Lower lobe of right lung (tissue), 2 donors: ENCODE measurements around the gene STPG2. TPM values are rescaled to one million over a fixed set of nuclear protein-coding genes. Genes with fewer than 3 reads are reported as not detected.

Experiments used
- ATAC-seq, 2 donors: fragments of 200-7000 bp; cut with Tn5 transposase; one replicate each; pipeline ENCODE4 v1.9.1; 2020 to 2022; ENCODE audit warnings: mild to moderate bottlenecking in 2 of 2, moderate library complexity in 2 of 2
- DNase-seq: peaks from one replicate; pipeline ENCODE4 v3.0.0-alpha.2; 2020
- H3K27ac ChIP-seq: fragments of 200-600 bp; one replicate; pipeline ENCODE4 v1.8.0; 2022
- H3K27me3 ChIP-seq: fragments of 200-600 bp; one replicate; pipeline ENCODE4 v1.8.0; 2022; ENCODE audit warnings: low read depth
- H3K36me3 ChIP-seq: fragments of 200-600 bp; one replicate; pipeline ENCODE4 v1.8.0; 2022; ENCODE audit warnings: mild to moderate bottlenecking
- H3K4me1 ChIP-seq: fragments of 200-600 bp; one replicate; pipeline ENCODE4 v1.8.0; 2022
- H3K4me3 ChIP-seq: fragments of 200-600 bp; one replicate; pipeline ENCODE4 v1.8.0; 2022; ENCODE audit warnings: mild to moderate bottlenecking
- H3K9me3 ChIP-seq: fragments of 200-600 bp; one replicate; pipeline ENCODE4 v1.8.0; 2022
- intact Hi-C: fragments of 100-400 bp; cut with DNase I; formaldehyde crosslinking; loops from one replicate; pipeline ENCODE4 v1.11.0; 2022
- total RNA-seq: library from RNA; stranded (reverse); fragmentation: NEBNext Ultra II Directional; extraction: Animal tissue kit (Norgen Biotek cat#: 25700); gene quantifications from one replicate; pipeline ENCODE4 v1.2.1, GENCODE V29; 2021
- TF ChIP-seq, protein P1 (sequence below): fragments of 200-600 bp; IDR thresholded peaks from one replicate; pipeline ENCODE4 v1.8.0; 2022; ENCODE audit warnings: antibody characterized with exemption, mild to moderate bottlenecking
- donor health status: DM: no; HTN: yes; CAD: no; lungs with severe emphysema.

STPG2 gene
- total RNA-seq, 1 donor from 2014 or later = 1.1 TPM

DNA sequence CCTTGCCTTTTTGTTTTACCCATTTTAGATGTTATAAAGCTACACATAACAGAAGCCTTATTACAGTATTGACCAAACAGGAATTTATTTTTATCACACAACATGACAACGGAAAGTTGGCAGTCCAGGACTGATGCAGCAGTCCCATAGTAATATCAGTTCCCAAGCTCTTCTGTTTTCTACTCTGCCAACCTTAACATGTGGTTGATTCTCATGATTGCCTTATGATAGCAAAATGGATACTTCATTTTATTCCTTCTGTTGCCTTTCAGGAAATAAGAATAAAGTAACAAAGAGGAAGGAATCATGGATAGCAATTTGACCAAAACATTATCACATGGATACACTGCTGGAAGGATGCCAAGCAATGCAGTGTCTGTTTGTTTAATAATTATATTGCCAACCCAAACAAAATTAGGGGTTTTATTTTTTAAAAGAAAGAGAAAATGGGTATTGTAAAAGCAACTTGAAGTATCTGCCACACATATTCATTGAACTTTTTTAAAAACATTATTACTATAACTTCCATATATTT is 275.7 kb downstream of the STPG2 start:
- TF ChIP-seq, protein P1, sequence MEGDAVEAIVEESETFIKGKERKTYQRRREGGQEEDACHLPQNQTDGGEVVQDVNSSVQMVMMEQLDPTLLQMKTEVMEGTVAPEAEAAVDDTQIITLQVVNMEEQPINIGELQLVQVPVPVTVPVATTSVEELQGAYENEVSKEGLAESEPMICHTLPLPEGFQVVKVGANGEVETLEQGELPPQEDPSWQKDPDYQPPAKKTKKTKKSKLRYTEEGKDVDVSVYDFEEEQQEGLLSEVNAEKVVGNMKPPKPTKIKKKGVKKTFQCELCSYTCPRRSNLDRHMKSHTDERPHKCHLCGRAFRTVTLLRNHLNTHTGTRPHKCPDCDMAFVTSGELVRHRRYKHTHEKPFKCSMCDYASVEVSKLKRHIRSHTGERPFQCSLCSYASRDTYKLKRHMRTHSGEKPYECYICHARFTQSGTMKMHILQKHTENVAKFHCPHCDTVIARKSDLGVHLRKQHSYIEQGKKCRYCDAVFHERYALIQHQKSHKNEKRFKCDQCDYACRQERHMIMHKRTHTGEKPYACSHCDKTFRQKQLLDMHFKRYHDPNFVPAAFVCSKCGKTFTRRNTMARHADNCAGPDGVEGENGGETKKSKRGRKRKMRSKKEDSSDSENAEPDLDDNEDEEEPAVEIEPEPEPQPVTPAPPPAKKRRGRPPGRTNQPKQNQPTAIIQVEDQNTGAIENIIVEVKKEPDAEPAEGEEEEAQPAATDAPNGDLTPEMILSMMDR = no peak
- intact Hi-C loops = no loop called here
- H3K27me3 ChIP-seq = no peaks in the 10 kb centered on the region
- H3K4me1 ChIP-seq = no peaks in the 10 kb centered on the region
- ATAC-seq (no peak), DNase-seq (no peak)
- H3K27ac ChIP-seq = no peak overlapping the region
- no peaks in the 10 kb centered on the region for H3K9me3 ChIP-seq
- H3K4me3 ChIP-seq = no peak overlapping the region
- H3K36me3 ChIP-seq = no peaks in the 10 kb centered on the region

DNA sequence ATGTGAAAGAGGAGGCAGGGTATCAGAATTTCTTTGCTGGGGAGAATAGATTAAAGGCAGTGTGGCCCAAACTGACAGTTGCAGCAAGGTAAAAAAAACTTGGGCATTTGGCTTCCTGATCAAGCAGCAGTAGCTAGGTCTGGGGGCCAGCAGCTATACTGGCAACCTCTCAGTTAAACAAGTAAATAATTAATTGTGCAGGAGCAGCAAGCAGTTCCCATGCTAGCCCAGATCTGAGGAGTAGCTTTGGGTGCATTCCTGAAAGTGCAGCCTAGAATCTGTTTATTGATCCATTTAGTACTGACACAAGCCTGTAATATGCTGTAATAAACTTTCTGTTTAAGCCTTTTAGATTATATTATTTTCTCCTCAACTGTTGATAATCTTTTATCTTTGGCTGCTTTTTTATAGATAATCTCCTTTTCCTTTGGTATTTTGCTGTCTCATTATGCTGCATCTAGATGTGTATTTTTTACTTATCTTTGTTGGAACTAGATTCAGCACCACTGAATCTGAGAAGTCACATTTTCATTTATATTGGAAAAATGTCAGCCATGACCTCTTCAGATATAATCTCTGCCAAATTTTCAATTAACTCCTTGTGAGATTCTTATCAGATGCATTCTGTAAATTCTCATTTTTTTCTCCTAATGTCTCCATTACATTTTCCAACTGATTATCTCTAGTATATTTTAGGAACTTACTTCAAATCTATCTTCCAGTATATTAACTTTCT is 276.3 kb downstream of the STPG2 start:
- H3K4me1 ChIP-seq = no peaks in the 10 kb centered on the region
- no peak overlapping the region for H3K4me3 ChIP-seq
- H3K27me3 ChIP-seq = no peaks in the 10 kb centered on the region
- no peaks in the 10 kb centered on the region for H3K36me3 ChIP-seq
- ATAC-seq (no peak), DNase-seq (no peak)
- H3K9me3 ChIP-seq = no peaks in the 10 kb centered on the region
- TF ChIP-seq, protein P1 = no peak
- no peak overlapping the region for H3K27ac ChIP-seq
- intact Hi-C loops = no loop called here

DNA sequence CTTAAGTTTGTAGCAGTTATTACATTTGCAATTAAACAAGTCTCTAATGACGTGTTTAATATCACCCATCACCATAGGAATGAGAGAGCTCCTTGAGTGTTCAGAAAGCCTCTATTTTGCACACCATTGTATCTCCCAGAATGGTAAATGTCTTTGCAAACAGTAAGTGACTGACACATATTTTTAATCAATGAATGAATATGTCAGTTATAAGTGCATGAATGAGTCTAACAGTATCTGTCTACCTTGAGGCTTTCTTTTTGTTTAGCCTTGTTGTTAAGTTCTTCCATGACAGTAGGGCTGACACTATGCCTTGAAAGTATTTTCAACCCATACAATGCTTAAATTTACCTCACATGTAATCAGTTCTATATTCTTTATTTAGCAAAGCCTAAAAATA is 292.2 kb downstream of the STPG2 start:
- no peak overlapping the region for H3K27ac ChIP-seq
- H3K4me1 ChIP-seq = no peaks in the 10 kb centered on the region
- DNase-seq = no peak
- H3K4me3 ChIP-seq = no peak overlapping the region
- intact Hi-C loops = no loop called here
- TF ChIP-seq, protein P1 = no peak
- no peaks in the 10 kb centered on the region for H3K36me3 ChIP-seq
- no peaks in the 10 kb centered on the region for H3K27me3 ChIP-seq
- H3K9me3 ChIP-seq = peaks cover 7% of the 10 kb centered on the region
- no peak for ATAC-seq

DNA sequence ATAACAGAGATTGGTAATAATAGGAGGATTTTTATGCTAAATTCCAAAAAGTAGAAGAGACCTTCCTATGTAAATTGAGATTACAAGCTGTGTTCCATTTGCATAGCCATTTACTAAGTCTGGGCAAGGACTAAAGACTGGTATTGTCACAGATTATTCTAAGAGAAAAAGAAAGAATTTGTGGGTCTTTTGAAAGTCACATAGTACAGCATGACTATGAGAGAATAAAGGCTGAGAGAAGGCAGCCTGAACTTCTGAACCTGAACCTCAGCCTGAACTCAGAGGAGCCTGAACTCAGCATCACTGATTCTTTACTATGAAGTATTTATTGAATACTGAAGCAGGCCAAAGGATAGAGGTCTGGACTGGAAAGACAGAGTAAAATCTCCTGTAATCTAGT is 297.5 kb downstream of the STPG2 start:
- no peak for ATAC-seq
- H3K4me3 ChIP-seq = no peak overlapping the region
- no peaks in the 10 kb centered on the region for H3K4me1 ChIP-seq
- H3K27me3 ChIP-seq = no peaks in the 10 kb centered on the region
- H3K27ac ChIP-seq = no peak overlapping the region
- H3K9me3 ChIP-seq = no peaks in the 10 kb centered on the region
- TF ChIP-seq, protein P1 = no peak
- H3K36me3 ChIP-seq = no peaks in the 10 kb centered on the region
- intact Hi-C loops = no loop called here
- DNase-seq = no peak

DNA sequence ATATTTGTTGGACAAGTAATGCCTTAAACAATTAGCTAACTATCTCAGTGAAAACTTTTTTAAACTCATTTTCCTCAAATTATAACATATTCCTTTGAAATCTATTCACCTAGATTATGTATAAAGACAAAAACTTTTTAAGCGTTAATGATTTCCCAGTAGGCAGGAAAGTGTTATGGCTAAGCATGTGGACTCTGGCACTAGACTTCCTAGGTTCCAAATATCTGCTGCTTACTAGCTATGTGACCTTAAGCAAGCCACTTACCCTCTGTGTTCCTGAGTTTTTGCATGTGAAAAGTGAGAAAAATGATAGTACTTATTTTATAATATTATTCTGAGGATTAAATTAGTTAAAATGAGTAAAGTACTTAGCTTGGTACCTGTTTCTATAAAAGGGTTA is 301.8 kb downstream of the STPG2 start:
- Histone ChIP-seq H3K9me3 (no peaks in the 10 kb centered on the region), H3K27ac (no peak overlapping the region), H3K36me3 (no peaks in the 10 kb centered on the region), H3K4me1 (no peaks in the 10 kb centered on the region), H3K4me3 (no peak overlapping the region), H3K27me3 (no peaks in the 10 kb centered on the region)
- TF ChIP-seq, protein P1 = no peak
- intact Hi-C loops = no loop called here
- ATAC-seq = no peak
- no peak for DNase-seq
